ENCODE results near the gene KCNJ2. TPM values are rescaled to one million over a fixed set of nuclear protein-coding genes. Genes with fewer than 3 reads are reported as not detected.

Gene KCNJ2
- total RNA-seq, 6 experiments from 2014 or later = 0.23 to 0.47 (median 0.37) TPM

DNA sequence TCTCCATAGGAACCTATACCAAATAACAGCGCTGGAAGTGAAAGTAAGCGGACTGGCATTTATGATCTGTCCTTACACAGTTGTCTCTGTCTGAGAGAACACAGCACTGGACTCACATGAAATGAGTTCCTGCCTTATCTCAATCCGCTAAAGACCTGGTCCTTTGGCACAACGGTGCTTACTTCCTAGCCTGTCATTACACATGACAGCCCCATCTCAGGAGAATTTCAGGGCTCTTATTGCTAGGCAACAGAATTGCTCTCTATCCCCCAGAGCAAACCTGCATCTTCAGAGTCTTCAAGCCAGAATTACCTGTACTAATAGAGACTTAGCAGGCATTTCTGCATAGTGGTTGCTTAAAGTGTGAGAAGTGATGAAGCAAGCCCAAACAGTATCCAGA lies 4.3 kb downstream of the KCNJ2 start:
- H3K27ac Mint-ChIP-seq = no peak overlapping the region
- H3K4me3 Mint-ChIP-seq = no peak overlapping the region
- H3K4me1 Mint-ChIP-seq (ENCODE audit: low read depth) = peaks cover 22% of the 10 kb centered on the region
- TF ChIP-seq, protein P1, sequence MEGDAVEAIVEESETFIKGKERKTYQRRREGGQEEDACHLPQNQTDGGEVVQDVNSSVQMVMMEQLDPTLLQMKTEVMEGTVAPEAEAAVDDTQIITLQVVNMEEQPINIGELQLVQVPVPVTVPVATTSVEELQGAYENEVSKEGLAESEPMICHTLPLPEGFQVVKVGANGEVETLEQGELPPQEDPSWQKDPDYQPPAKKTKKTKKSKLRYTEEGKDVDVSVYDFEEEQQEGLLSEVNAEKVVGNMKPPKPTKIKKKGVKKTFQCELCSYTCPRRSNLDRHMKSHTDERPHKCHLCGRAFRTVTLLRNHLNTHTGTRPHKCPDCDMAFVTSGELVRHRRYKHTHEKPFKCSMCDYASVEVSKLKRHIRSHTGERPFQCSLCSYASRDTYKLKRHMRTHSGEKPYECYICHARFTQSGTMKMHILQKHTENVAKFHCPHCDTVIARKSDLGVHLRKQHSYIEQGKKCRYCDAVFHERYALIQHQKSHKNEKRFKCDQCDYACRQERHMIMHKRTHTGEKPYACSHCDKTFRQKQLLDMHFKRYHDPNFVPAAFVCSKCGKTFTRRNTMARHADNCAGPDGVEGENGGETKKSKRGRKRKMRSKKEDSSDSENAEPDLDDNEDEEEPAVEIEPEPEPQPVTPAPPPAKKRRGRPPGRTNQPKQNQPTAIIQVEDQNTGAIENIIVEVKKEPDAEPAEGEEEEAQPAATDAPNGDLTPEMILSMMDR (IDR thresholded peaks at IDR 0.05) = no peak
- peaks cover 19% of the 10 kb centered on the region for H3K27me3 Mint-ChIP-seq (ENCODE audit: insufficient read depth)
- DNase-seq = no peak
- no peaks in the 10 kb centered on the region for H3K36me3 Mint-ChIP-seq (ENCODE audit: low read depth)
- no peaks in the 10 kb centered on the region for H3K9me3 Mint-ChIP-seq

DNA sequence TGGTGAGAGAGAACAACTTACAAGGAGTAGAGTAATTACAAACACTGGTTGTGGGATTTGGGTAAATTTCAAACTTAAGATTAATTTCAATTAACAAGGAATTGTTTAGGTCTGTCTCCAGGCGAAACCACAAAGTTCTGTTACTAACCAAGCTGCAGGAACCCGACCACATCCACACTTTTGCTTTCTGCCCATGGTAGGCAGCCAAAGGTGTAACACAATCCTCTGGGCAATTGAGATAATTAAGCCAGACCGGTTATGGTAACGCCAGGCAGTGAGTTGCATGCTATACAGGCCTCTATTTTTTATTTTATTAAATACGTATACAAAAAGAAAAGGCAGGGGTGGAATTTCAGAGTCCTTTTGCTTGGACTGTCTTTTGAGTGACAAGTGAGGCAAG lies 12.0 kb downstream of the KCNJ2 start:
- no peak for DNase-seq
- no peaks in the 10 kb centered on the region for H3K9me3 Mint-ChIP-seq
- H3K27ac Mint-ChIP-seq = no peak overlapping the region
- no peak overlapping the region for H3K4me3 Mint-ChIP-seq
- no peaks in the 10 kb centered on the region for H3K36me3 Mint-ChIP-seq (ENCODE audit: low read depth)
- H3K4me1 Mint-ChIP-seq (ENCODE audit: low read depth) = peaks cover 10% of the 10 kb centered on the region
- peaks cover 2% of the 10 kb centered on the region; the same call in 1 of the 2 replicates for H3K27me3 Mint-ChIP-seq (ENCODE audit: insufficient read depth)
- TF ChIP-seq, protein P1 (IDR thresholded peaks at IDR 0.05) = no peak

DNA sequence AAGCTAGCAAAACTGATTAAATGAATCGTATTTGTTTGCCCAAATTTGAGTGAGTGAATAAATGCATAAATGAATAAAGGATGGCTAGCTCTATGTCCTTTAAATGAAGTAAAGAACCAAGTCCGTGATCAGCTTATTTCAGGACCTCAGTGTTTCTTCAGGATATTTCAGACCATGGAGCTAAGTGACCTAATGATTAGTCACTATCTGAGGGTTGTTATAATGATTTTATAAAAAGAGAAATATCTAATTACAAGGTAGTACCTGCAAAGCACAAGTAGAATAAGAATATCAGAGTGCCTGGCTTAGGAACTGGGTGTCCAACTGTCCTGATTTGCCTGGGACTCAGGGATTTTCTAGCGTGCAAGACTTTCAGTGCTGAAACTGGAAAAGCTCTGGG lies 12.5 kb downstream of the KCNJ2 start:
- TF ChIP-seq, protein P1 (IDR thresholded peaks at IDR 0.05) = no peak
- no peak for DNase-seq
- Mint-ChIP-seq H3K27me3 (ENCODE audit: insufficient read depth) (peaks cover 2% of the 10 kb centered on the region; the same call in 1 of the 2 replicates), H3K4me3 (no peak overlapping the region), H3K27ac (no peak overlapping the region), H3K36me3 (ENCODE audit: low read depth) (no peaks in the 10 kb centered on the region), H3K9me3 (no peaks in the 10 kb centered on the region), H3K4me1 (ENCODE audit: low read depth) (peaks cover 10% of the 10 kb centered on the region)

DNA sequence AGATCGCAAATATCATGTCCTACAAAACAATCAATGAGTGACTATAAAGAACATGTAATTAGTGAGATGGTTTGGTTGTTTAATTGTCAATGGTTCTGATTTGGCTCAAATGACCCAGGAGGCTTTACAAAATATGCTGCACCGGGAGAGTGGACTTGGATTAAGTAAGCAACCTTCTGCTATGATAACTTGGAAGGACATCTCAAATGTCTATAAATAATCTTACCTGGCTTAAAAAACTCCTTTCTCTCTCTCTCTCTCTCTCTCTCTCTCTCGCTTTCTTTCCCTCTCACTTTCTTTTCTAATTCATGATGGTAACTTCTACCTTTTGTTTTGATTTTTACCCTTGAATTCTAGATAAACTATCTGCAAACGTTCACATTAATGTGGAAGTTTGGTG lies 14.2 kb downstream of the KCNJ2 start:
- DNase-seq = no peak
- H3K4me1 Mint-ChIP-seq (ENCODE audit: low read depth) = peaks cover 10% of the 10 kb centered on the region
- H3K27ac Mint-ChIP-seq = no peak overlapping the region
- H3K36me3 Mint-ChIP-seq (ENCODE audit: low read depth) = no peaks in the 10 kb centered on the region
- H3K27me3 Mint-ChIP-seq (ENCODE audit: insufficient read depth) = peaks cover 2% of the 10 kb centered on the region; the same call in 1 of the 2 replicates
- H3K4me3 Mint-ChIP-seq = no peak overlapping the region
- TF ChIP-seq, protein P1 (IDR thresholded peaks at IDR 0.05) = no peak
- no peaks in the 10 kb centered on the region for H3K9me3 Mint-ChIP-seq

DNA sequence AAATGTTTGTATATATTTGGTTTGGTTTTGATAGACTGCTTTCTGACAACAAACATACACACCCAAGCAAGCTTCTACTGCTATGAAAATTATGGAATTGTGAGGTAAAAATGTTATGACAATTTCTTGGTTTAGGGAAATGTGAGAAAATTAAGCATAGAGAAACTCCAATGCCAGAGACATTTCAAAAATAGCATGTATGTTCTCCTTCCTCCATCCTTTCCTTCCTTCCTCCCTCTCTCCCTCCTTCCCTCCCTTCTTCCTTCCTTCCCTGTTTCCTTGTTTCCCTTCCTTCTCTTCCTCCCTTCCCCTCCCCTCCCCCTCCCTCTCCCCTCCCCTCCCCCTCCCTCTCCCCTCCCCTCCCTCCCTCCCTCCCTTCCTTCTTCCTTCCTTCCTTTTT lies 14.9 kb downstream of the KCNJ2 start:
- DNase-seq = no peak
- Mint-ChIP-seq H3K4me1 (ENCODE audit: low read depth) (peaks cover 10% of the 10 kb centered on the region), H3K36me3 (ENCODE audit: low read depth) (no peaks in the 10 kb centered on the region), H3K4me3 (no peak overlapping the region), H3K27me3 (ENCODE audit: insufficient read depth) (peaks cover 2% of the 10 kb centered on the region), H3K9me3 (no peaks in the 10 kb centered on the region), H3K27ac (no peak overlapping the region)
- TF ChIP-seq, protein P1 (IDR thresholded peaks at IDR 0.05) = no peak

DNA sequence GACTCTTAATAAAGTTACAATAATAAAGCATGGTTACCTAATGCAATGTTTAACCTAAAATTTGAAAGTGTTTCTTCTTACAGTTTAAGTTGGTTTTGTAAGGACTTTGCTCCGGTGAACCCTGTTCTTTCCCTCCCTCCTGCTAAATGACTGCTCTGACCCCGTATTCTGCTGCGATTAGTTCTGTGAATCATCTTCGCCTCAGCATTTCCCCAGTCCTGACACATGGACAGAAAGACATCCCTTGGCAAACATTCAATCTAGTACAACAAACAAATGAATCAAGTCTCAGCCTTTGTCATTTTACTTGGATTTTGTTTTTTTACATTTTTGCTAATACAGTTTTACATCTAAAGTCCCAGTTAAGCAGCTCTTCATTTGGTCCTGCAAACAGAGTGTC lies 15.4 kb downstream of the KCNJ2 start:
- Mint-ChIP-seq H3K27ac (no peak overlapping the region), H3K36me3 (ENCODE audit: low read depth) (no peaks in the 10 kb centered on the region), H3K27me3 (ENCODE audit: insufficient read depth) (peaks cover 2% of the 10 kb centered on the region), H3K4me3 (no peak overlapping the region), H3K4me1 (ENCODE audit: low read depth) (peaks cover 10% of the 10 kb centered on the region), H3K9me3 (no peaks in the 10 kb centered on the region)
- peak; percentile 41 for DNase-seq
- TF ChIP-seq, protein P1 (IDR thresholded peaks at IDR 0.05) = no peak

Measured in HFFc6 (cell line).